Hepatocyte (in vitro differentiated cells): ENCODE results near the gene NCOR2.

Experiments used
- EZH2 ChIP-seq: fragments of 200-600 bp; sonication (generic); IDR thresholded peaks from 2 replicates; pipeline ENCODE4 v1.6.1; 2016; ENCODE audit warnings: antibody characterized with exemption, mild to moderate bottlenecking, borderline replicate concordance
- TF ChIP-seq, protein P1 (sequence below): fragments of 200-600 bp; sonication (generic); IDR thresholded peaks from 2 replicates; pipeline ENCODE4 v1.5.1; 2016; ENCODE audit warnings: antibody characterized with exemption, mild to moderate bottlenecking; ENCODE audit not compliant: poor library complexity

DNA sequence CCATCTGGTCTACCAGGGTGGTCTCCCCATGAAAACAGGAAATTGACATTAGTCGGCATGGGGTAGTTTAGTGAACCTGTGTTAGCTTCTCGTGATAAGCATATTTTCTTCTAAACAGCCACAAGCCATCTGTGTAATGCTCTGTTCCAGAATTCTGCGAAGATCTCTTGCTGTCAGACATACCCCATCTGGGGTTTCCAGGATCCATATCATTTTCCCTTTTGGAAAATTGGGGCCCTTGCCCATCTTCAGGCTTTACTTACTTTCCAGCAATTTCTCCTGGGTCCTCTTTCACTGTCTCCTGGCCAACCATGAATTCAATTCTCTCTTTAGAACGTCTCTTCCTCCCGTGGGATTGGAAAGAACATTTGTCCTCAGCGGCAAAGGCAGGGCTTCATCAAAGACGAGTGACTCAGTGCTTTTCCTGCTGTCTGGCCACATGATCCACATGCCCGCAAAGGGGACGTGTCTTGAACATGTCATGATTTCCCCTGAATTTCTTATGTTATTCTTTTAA lies 21.4 kb upstream of the NCOR2 start:
- TF ChIP-seq, protein P1, sequence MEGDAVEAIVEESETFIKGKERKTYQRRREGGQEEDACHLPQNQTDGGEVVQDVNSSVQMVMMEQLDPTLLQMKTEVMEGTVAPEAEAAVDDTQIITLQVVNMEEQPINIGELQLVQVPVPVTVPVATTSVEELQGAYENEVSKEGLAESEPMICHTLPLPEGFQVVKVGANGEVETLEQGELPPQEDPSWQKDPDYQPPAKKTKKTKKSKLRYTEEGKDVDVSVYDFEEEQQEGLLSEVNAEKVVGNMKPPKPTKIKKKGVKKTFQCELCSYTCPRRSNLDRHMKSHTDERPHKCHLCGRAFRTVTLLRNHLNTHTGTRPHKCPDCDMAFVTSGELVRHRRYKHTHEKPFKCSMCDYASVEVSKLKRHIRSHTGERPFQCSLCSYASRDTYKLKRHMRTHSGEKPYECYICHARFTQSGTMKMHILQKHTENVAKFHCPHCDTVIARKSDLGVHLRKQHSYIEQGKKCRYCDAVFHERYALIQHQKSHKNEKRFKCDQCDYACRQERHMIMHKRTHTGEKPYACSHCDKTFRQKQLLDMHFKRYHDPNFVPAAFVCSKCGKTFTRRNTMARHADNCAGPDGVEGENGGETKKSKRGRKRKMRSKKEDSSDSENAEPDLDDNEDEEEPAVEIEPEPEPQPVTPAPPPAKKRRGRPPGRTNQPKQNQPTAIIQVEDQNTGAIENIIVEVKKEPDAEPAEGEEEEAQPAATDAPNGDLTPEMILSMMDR, result no peak
- no peak for TF ChIP-seq EZH2
